NCI-H2107 (cell line): ENCODE measurements around the gene SYNJ2.

Experiments
- DNase-seq: peaks from one replicate; lab custom pipeline; 2025; lab: John Stamatoyannopoulos, UW

The SYNJ2 gene

DNA sequence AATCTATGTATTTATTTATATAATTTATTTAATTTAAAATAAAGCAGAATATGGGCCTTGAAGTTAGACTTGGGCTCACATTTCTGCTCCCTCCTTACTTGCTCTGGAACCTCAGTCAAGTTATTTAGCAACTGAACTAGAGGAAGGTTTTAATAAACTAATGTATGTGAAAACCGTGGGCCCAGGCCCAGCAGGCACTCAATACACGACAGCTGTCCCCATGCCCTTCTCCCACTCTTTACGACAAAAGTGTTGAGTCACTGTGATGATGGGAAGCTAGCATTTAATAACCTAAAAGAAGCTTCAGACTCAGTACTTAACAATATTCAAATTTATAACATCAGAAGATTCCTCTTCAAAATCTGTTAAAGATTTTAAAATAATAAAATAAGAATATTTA is 139.7 kb downstream of the SYNJ2 start:
- DNase-seq = no peak

GRCh38 chr6:158122048-158122447 is 140.4 kb downstream of the SYNJ2 start:
- no peak for DNase-seq

DNA sequence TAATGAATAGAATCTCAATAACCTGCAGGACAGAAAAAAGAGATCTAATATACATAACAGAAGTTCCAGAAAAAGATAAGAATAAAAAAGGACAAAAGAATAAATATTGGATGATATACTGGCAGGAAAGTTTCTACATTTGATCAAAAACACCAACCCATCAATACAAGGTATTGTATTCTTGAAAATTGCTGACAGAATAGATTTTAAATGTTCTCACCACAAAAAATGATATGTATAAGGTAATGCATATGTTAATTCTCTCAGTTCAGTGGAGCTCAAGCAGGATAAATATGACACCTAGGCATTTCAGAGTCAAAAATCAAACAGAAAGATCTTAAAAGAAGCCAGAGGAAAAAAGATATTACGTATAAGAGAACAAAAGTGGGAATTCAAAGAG is 142.6 kb downstream of the SYNJ2 start:
- DNase-seq = no peak

GRCh38 chr6:158125271-158125670 is 143.6 kb downstream of the SYNJ2 start:
- DNase-seq = no peak

- no peak for DNase-seq
Measured at GRCh38 chr6:158131926-158132325, 150.3 kb downstream of the SYNJ2 start.

DNA sequence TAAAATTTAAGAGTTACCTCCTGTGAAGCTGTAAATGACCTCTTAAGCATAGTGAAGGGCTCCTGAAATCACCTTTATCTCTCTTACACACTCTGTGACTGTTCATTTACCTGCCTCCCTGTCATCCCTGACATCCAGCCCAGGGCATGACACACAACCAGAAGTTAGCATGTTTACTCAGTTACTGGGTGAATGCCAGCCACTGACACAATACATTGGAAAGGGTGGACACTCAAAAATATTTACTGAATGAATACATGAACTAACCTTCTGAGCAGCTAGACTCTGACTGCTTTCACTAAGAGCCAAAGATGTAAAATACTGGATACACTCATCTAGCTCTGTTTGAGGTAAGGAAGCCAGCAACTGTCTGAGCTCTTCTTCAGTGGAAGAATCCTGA is 161.1 kb downstream of the SYNJ2 start:
- DNase-seq = no peak

DNA sequence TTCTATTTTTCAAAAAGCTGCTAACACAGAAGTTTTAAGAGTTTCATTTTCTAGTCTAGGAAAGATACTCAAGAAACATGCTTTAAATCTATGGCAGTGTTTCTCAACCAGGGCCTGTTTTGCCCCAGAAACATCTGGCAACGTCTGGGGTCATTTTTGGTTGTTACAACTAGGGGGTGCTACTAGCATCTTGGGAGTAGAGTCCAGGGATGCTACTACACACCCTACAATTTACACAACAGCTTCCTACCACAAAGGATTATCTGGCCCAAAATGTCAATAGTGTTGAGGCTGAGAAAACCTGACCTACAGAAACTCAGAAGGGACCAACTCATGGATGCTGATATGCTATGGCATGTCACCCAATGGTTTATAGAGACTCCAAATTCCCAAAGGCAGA is 162.0 kb downstream of the SYNJ2 start:
- DNase-seq = no peak
